ENCODE measurements around the gene POU3F2. TPM values are rescaled to one million over a fixed set of nuclear protein-coding genes. Genes with fewer than 3 reads are reported as not detected.

The POU3F2 gene
- total RNA-seq, 5 donors from 2014 or later (not counting 1 experiment from before 2014, with no cell fraction given): not detected

DNA sequence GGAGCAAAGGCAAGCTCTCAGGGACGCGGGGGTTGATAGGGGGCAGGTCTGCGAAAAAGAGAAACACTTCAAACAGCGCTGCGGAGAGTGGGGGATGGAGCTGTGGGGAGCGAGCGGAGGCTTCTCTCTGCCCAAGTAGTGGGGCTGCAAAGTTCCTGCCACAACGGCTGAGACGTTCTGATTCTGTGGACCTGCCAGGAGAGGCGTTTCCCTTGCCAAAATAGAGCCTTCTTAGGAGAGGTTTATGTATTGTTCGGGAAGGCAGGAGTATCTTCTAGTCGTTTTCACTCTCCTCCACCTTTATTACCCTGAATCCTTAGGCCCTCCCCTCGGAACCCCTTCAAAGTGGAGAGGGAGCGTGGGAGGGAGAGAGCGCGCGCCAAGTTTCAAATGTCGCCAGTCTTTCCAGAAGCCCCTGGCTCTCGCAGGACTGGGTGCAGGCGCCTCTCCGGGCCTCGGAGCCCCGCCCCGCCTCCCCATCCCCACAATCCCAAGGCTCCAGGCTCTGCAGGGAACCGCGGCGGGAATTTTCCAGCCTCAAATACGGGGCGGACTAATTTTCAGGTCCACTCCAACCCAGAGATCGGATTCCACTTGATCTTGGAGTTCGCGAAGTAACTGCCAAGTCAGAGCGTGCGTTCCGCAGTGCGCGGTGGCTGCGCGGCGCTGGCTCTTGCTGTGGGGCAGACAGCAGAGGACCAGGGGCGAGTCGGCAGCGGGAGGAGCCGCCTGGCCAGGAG lies 10.0 kb upstream of the POU3F2 start:
- Mint-ChIP-seq H3K4me1 (peaks cover 29 to 38% (median 33%) of the 10 kb centered on the region in 3 donors), H3K9me3 (no peaks in the 10 kb centered on the region), H3K36me3 (no peaks in the 10 kb centered on the region), H3K27ac (no peak overlapping the region), H3K4me3 (peak overlapping the region; percentile 57 to 70 (median 65)), H3K27me3 (peaks cover 81 to 83% of the 10 kb centered on the region in 2 donors)
- WGBS (ENCODE audit: insufficient coverage): 2% methylated on average over 30 of the region's 44 CpGs
- no peaks in the 10 kb centered on the region for H3K36me3 ChIP-seq (ENCODE audit: control insufficient read depth in 2 of 2, extremely low read depth in 1 of 2, insufficient read depth in 1 of 2, low read length in 1 of 2)
- H3K27me3 ChIP-seq (replicated peaks in 1 of 2; ENCODE audit: control insufficient read depth in 2 of 2, extremely low read depth in 1 of 2, insufficient read depth in 2 of 2, low read length in 1 of 2): peaks cover 34 to 50% of the 10 kb centered on the region in 2 experiments
- ChIA-PET POLR2A (no interaction called here), CTCF (no interaction called here)
- H3K9me3 ChIP-seq: no peaks in the 10 kb centered on the region
- DNase-seq (peak in 1 of 35 experiments; percentile 5), ATAC-seq (replicated peaks in 1 of 4) (no peak)
- H3K27ac ChIP-seq (ENCODE audit: low read length): no peak overlapping the region
- H3K4me3 ChIP-seq (ENCODE audit: control insufficient read depth in 1 of 2, extremely low read depth in 1 of 2, low read length in 1 of 2): peak overlapping the region in 1 of 2 donors; percentile 55
- peaks cover 2 to 32% of the 10 kb centered on the region in 2 experiments for H3K4me1 ChIP-seq (ENCODE audit: control insufficient read depth in 1 of 2, extremely low read depth in 1 of 2, insufficient read depth in 2 of 2, low read length in 2 of 2)

DNA sequence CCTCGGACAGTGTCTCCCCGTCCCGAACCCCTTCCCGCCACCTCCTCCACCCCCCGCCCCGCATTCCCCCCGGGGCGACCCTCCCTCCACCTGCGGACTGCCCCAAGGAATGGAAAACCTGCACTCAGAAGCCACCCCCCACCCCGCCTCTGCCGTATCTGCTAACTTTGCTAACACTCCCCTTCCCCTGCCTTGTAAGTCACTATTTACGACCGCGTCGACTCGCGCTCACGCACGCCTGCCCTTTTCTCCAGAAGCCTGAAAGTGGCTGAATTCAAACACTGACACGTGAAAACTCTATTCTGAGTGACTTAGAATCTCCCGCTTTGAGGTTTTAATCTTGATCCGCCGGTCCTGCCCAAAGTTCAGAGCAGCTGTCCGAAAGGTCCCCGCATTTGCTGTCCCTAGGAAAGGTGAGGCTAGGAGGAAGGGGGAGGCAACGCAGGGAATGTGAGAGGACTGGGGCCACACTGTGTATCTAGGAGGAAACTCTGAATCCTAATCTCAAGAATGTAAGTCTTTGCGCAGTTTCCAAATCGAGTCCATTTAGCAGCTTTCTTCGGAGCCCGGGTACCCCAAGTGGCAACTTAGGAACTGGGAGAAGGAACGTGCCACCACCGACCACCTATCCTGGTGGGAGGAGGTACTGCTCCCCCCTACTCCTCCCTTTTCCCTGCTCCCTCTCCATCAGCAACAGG lies 9.3 kb upstream of the POU3F2 start:
- 7% methylated on average over 19 of the region's 32 CpGs for WGBS (ENCODE audit: insufficient coverage)

GRCh38 chr6:98825600-98826230 lies 8.7 kb upstream of the POU3F2 start:
- no peaks in the 10 kb centered on the region for H3K36me3 ChIP-seq (ENCODE audit: control insufficient read depth in 2 of 2, extremely low read depth in 1 of 2, insufficient read depth in 1 of 2, low read length in 1 of 2)
- ChIA-PET POLR2A (no interaction called here), CTCF (no interaction called here)
- ATAC-seq (replicated peaks in 1 of 4) (no peak), DNase-seq (no peak)
- 9% methylated on average over 13 of the region's 19 CpGs for WGBS (ENCODE audit: insufficient coverage)
- no peaks in the 10 kb centered on the region for H3K9me3 ChIP-seq
- no peak overlapping the region for H3K4me3 ChIP-seq (ENCODE audit: control insufficient read depth in 1 of 2, extremely low read depth in 1 of 2, low read length in 1 of 2)
- no peaks in the 10 kb centered on the region for H3K9me3 Mint-ChIP-seq
- no peaks in the 10 kb centered on the region for H3K36me3 Mint-ChIP-seq
- peaks cover 85% of the 10 kb centered on the region in 2 donors for H3K27me3 Mint-ChIP-seq
- peaks cover 39 to 54% of the 10 kb centered on the region in 2 experiments for H3K27me3 ChIP-seq (replicated peaks in 1 of 2; ENCODE audit: control insufficient read depth in 2 of 2, extremely low read depth in 1 of 2, insufficient read depth in 2 of 2, low read length in 1 of 2)
- no peak overlapping the region for H3K4me3 Mint-ChIP-seq
- H3K4me1 ChIP-seq (ENCODE audit: control insufficient read depth in 1 of 2, extremely low read depth in 1 of 2, insufficient read depth in 2 of 2, low read length in 2 of 2): peaks cover 2 to 32% of the 10 kb centered on the region in 2 experiments
- H3K27ac ChIP-seq (ENCODE audit: low read length): no peak overlapping the region
- no peak overlapping the region for H3K27ac Mint-ChIP-seq
- H3K4me1 Mint-ChIP-seq: peaks cover 32 to 43% (median 38%) of the 10 kb centered on the region in 3 donors

More for the DNA sequence above, 9.3 kb upstream of the POU3F2 start:
- Mint-ChIP-seq H3K27ac (no peak overlapping the region), H3K36me3 (no peaks in the 10 kb centered on the region), H3K27me3 (peaks cover 81% of the 10 kb centered on the region in 2 donors), H3K4me3 (peak overlapping the region in 1 of 3 donors; percentile 57), H3K9me3 (no peaks in the 10 kb centered on the region), H3K4me1 (peaks cover 31 to 41% (median 36%) of the 10 kb centered on the region in 3 donors)
- Histone ChIP-seq H3K27ac (ENCODE audit: low read length) (no peak overlapping the region), H3K27me3 (replicated peaks in 1 of 2; ENCODE audit: control insufficient read depth in 2 of 2, extremely low read depth in 1 of 2, insufficient read depth in 2 of 2, low read length in 1 of 2) (peaks cover 34 to 51% of the 10 kb centered on the region in 2 experiments), H3K36me3 (ENCODE audit: control insufficient read depth in 2 of 2, extremely low read depth in 1 of 2, insufficient read depth in 1 of 2, low read length in 1 of 2) (no peaks in the 10 kb centered on the region), H3K4me3 (ENCODE audit: control insufficient read depth in 1 of 2, extremely low read depth in 1 of 2, low read length in 1 of 2) (no peak overlapping the region), H3K9me3 (no peaks in the 10 kb centered on the region), H3K4me1 (ENCODE audit: control insufficient read depth in 1 of 2, extremely low read depth in 1 of 2, insufficient read depth in 2 of 2, low read length in 2 of 2) (peaks cover 2 to 32% of the 10 kb centered on the region in 2 experiments)
- POLR2A ChIA-PET: no interaction called here
- CTCF ChIA-PET: no interaction called here
- DNase-seq (peak in 1 of 35 experiments; percentile 6), ATAC-seq (replicated peaks in 1 of 4) (no peak)

- Mint-ChIP-seq H3K36me3 (no peaks in the 10 kb centered on the region), H3K9me3 (no peaks in the 10 kb centered on the region), H3K4me3 (no peak overlapping the region), H3K4me1 (peaks cover 46 to 55% (median 48%) of the 10 kb centered on the region in 3 donors), H3K27ac (no peak overlapping the region), H3K27me3 (peaks cover 82 to 86% of the 10 kb centered on the region in 2 donors)
- no peak overlapping the region for H3K27ac ChIP-seq (ENCODE audit: low read length)
- peaks cover 6 to 48% of the 10 kb centered on the region in 2 experiments for H3K4me1 ChIP-seq (ENCODE audit: control insufficient read depth in 1 of 2, extremely low read depth in 1 of 2, insufficient read depth in 2 of 2, low read length in 2 of 2)
- WGBS (ENCODE audit: insufficient coverage): 15% methylated on average over 16 of the region's 44 CpGs
- no peak for DNase-seq
- peaks cover 42 to 66% of the 10 kb centered on the region in 2 experiments for H3K27me3 ChIP-seq (replicated peaks in 1 of 2; ENCODE audit: control insufficient read depth in 2 of 2, extremely low read depth in 1 of 2, insufficient read depth in 2 of 2, low read length in 1 of 2)
- no peak overlapping the region for H3K4me3 ChIP-seq (ENCODE audit: control insufficient read depth in 1 of 2, extremely low read depth in 1 of 2, low read length in 1 of 2)
- POLR2A ChIA-PET: no interaction called here
- no peaks in the 10 kb centered on the region for H3K36me3 ChIP-seq (ENCODE audit: control insufficient read depth in 2 of 2, extremely low read depth in 1 of 2, insufficient read depth in 1 of 2, low read length in 1 of 2)
- CTCF ChIA-PET: no interaction called here
- no peak for ATAC-seq (replicated peaks in 1 of 4)
- H3K9me3 ChIP-seq: no peaks in the 10 kb centered on the region
These were observed 6.8 kb upstream of the POU3F2 start for GRCh38 chr6:98827295-98828159.

- Histone ChIP-seq H3K36me3 (ENCODE audit: control insufficient read depth in 2 of 2, extremely low read depth in 1 of 2, insufficient read depth in 1 of 2, low read length in 1 of 2) (no peaks in the 10 kb centered on the region), H3K27me3 (replicated peaks in 1 of 2; ENCODE audit: control insufficient read depth in 2 of 2, extremely low read depth in 1 of 2, insufficient read depth in 2 of 2, low read length in 1 of 2) (peaks cover 40 to 73% of the 10 kb centered on the region in 2 experiments), H3K27ac (ENCODE audit: low read length) (no peak overlapping the region), H3K9me3 (no peaks in the 10 kb centered on the region), H3K4me1 (ENCODE audit: control insufficient read depth in 1 of 2, extremely low read depth in 1 of 2, insufficient read depth in 2 of 2, low read length in 2 of 2) (peaks cover 12 to 56% of the 10 kb centered on the region in 2 experiments), H3K4me3 (ENCODE audit: control insufficient read depth in 1 of 2, extremely low read depth in 1 of 2, low read length in 1 of 2) (no peak overlapping the region)
- Mint-ChIP-seq H3K4me3 (peak overlapping the region in 1 of 3 donors; percentile 38), H3K4me1 (peaks cover 53 to 62% (median 56%) of the 10 kb centered on the region in 3 donors), H3K36me3 (no peaks in the 10 kb centered on the region), H3K27ac (no peak overlapping the region), H3K27me3 (peaks cover 85 to 87% of the 10 kb centered on the region in 2 donors), H3K9me3 (no peaks in the 10 kb centered on the region)
- POLR2A ChIA-PET: no interaction called here
- ATAC-seq (replicated peaks in 1 of 4) (no peak), DNase-seq (no peak)
- 8% methylated on average over 10 of the region's 12 CpGs for WGBS (ENCODE audit: insufficient coverage)
- CTCF ChIA-PET: no interaction called here
These were observed 6.1 kb upstream of the POU3F2 start for GRCh38 chr6:98828211-98828788.

Measured in T-cell (primary cell).